GM21576 (cell line): ENCODE measurements around the gene RHOJ.
A peak's percentile ranks its signal among the peaks of the same experiment; 100 is the strongest.
"Not testable (repeated sequence)": the region's sequence is repeated elsewhere in the genome, so short reads cannot be mapped to it uniquely, and the experiment has no call there.

Experiments used
- ATAC-seq: cut with Tn5 transposase; IDR thresholded peaks from one replicate; pipeline ENCODE4 v1.9.1; 2021; ENCODE audit warnings: mild to moderate bottlenecking, moderate library complexity; ENCODE audit not compliant: unreplicated experiment

RHOJ gene

DNA sequence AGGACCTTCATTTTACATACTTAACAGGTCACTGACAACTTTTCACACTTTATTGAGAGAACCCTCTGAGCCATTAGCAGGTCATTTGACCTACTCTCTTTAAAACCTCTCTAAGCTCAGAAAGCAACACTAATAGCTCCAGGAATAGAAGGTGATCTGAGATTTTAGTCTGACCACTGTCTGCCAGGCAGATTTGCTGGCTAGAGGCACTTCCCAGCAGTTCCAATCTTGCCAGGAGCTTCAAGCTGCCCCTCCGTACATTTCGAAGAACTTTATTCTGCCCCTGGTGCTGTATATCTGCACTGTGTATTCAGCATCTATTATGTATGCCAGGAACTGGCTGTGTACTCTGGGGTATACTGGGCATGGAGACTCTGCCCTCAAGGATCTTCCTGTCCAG lies 58.2 kb downstream of the RHOJ start:
- ATAC-seq: no peak

DNA sequence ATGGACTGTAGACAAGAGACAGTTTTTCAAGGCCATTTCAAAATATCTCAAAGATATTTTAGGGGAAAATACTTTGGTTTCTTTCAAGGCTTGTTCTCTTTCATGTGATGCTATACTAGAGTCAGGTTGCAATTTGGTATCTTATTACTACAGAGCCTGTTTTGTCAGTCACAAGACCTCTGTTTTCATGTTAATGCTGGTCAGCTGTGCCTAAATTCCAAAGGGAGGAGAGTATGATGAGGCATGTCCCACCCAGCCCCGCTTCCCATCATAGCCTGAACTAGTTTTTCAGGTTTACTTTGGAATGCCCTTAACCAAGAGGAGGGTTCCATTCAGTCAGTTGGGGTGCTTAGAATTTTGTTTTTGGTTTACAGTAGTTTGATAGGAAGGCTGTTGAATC lies 61.9 kb downstream of the RHOJ start:
- ATAC-seq: no peak

DNA sequence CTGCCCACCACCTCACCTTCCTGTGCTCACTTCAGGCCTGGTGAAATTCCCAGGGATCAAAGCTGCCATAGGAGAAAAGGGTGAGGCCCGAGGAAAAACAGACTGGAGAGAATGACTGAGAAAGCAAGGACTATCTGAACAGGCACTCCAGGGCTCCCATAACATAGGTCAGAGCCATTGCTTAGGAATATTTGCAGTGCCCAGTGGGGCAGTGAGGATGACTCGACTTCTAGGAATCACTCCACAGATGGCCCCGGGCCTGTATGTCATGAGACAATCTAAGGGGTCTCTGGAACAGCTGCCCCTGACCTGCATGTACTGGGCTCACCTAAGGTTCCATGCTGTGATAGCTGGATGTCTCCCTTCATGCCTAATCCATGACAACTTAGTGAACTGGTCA lies 62.9 kb downstream of the RHOJ start:
- no peak for ATAC-seq

DNA sequence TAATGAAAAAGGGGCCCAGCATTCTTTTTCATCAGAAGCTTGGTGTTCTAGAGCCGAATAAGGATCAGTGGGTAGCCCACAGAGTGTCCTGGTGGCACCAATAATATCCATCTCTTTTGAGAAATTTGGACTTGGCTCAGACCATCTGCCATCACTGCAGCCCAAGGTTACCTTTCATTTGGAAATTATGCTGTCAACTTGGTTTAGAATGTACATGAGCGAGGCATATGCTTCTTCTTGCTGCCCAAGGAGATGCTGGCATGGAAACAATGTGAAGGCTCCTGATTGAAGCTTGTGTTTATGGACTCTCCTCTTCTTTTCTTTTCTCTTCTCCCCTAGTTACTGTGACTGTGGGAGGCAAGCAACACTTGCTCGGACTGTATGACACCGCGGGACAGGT lies 64.5 kb downstream of the RHOJ start:
- ATAC-seq: no peak

DNA sequence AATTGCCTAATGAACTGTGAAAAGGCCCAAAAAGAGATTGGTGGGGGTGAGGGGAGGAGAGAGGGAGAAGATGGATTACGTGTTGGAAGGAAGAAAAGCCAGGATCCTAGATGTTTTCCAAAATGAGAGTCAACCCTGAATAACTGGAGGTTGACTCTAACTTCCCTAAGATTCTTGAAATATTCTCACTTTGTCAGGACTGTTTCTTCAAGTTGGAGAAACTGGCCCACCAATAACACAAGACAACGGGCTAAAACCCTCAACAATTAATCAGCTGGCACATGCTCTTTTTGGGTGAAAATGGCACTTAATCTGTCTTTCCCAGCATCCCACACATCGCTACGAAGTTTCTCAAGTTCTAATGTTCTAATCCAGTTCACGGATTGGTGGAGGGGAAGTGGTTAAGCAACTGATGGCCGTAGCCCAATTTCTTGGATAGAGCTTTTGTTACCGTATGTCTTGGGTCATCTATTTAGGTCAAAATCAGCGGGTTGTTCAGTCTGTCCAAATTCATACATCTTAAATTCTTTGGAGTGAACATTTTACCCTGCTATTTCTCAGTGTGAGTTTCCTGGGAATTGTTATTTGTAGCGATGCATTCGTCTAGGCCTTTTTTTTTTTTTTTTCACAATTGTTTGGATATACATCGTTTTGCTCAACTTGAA lies 65.5 kb downstream of the RHOJ start:
- ATAC-seq: no peak

DNA sequence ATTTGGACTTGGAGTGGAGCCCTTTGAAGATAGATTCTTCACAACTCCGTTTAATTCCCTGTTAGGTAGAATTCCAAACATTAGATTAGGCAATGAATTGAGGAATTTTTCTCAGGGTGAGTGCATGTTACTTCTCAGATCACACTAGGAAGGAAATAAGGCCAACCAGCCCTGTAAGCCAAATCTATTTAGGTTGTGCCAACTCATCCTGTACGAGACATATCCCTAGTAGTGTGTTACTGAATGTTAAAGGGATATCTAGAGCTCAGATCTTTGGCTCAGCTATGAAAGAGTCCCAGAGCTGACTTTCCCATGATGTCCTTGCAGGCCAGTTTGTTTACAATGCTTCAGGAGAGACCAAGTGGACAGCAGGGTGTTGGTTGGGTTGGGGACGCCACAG lies 68.9 kb downstream of the RHOJ start:
- no peak for ATAC-seq

DNA sequence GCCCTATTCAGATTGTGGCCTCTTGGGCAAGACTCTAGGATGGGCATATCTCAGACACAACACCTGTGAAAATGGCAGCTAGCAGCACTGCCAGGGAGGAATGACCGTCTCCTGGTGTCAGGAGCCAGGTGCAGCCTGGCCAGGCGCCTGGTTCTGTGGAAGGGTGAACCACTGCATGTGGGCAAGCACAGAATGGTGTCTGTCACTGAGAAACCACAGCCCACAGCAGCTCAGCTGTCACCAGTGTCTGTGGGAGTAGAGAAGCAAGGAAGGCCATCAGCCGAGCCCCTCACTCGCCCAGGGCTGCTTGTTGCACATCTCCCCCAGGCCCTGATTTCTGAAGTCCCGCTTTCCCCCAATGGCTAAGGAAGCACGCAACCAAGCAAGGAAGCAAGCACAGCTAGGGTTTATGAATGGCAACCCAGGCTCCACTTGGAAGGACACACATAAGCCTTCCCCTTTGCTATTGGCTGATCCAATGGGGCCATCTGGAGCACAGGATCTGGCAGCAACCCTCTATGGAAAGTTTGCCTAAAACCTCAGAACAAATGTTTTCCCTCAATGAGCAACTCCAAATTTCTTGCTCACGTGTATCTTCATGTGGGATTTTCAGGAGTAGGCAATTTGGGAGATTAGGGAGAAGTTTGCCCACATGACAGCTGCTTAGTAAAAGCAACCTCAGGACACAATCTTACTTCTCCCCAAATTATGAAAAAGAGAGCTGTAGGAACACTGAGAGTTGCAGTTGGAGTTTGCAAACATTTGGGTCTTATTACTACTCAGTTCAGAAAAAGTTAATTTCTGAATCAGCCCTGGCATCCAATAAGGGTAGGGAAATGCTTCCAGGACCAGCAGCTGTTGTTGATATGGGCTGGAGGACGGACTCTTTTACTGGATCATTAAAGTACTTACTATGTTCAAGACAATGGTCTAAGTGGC lies 69.7 kb downstream of the RHOJ start:
- ATAC-seq: no peak

DNA sequence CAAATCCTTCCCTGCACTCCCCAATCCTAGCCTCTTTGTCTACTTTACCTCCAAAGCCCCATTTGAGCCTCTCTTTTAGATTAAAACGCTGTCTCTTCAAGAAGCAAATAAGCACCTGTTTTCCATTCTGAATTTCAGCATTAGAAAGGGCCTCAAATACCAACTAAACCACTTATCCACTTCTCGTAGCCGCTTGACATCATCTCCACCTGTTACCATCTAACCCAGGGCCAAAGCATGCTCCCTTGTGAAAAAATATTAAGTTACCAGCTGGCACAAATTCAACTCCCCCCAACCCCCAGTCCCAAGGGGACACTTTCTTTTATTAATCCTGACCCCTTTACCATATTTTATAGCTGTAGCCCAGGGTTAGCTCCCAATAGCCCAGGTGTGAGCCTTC lies 71.4 kb downstream of the RHOJ start:
- ATAC-seq: no peak

DNA sequence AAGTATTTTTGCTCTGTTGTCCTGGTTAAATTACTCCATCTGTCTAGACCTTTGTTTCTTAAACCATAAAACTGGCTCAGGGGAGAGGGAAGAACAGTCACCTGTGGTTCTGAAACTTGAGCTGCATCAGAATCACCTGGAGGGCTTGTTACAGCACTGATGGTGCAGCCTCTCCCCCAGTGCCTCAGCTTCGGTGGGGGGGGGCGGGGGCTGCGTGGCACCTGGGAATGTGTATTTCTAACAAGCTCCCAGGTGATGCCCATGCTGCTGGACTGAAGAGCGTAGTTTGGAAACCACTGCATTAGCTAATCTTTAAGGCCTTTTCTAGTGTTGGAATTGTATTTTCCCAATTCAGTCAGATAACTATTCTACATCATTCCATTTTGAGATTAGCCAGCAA lies 71.8 kb downstream of the RHOJ start:
- no peak for ATAC-seq

DNA sequence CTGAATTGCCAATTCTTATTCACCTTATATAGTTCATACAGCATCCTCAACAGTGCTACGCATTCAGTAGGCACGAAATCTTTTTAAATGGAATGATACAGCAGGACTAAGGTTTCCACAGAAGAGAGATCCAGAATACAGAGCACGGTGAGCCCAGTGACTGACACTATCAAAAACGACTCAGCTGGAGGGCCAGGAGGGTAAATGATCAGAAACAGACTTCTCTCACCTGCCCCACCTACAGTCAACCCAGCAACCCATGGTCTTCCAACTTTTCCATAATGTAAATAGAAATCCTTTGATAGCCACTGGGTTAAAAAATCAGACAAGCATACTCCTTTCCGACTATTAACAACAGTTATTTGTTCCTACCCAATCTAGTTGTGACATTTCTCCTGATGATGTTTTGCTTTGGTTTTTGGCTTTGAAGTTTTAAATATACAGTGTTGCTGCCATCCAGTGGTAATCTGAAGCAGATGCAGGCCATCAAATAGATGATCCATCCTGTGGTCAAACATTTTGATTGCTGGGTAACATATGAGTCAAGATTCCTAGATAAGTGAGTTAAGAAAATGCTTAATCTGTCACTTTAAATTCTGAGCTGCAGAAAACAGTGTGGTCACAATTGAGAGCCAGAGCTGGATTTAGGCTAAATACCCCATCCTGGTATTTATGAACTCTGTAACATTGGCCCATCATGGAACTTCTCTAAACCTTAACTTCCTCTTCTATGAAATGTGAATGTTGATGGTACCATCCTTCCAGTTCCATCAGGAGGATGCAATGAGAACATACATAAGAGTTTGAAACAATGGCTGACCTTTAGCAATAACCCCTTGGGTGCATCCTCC lies 72.5 kb downstream of the RHOJ start:
- no peak for ATAC-seq

DNA sequence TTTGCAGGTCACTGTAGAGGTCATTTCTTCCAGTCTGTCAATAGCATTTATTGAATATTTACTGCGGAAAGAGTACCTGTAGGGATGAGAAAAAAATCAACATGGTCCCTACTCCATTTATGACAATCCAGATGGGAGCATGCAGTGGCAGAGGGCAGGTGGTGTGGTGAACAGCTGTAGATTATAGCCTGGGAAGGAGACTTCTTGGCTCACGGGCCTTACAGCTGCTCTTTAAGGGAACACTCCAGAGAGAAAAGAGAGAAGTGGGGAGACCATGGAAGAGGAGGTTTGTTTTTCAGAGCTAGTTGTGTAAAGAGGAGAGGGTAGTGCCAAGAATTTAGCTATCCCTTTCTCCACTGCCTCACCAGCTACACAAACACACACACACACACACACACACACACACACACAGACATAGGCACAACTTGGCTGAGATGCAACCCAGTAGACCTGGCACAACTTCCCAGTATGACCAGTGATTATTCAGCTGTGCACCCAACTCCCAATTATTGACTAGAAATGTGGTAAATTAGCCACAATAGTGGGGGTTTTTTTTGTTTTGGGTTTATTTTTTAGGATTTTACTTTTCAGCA lies 73.4 kb downstream of the RHOJ start:
- ATAC-seq: no peak

DNA sequence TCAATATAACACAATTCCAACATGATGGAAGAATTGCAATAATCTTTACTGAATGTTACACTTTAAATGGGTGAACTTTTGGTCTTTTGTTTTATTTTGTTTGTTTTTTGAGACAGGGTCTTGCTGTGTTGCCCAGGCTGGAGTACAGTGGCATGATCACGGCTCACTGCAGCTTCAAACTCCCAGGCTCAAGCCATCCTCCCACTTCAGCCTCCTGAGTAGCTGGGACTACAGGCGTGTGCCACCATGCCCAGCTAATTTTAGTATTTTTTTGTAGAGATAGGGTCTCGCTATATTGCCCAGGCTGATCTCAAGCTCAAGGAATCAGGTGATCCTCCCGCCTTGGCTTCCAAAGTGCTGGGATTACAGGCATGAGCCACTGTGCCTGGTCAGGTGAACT lies 75.7 kb downstream of the RHOJ start:
- not testable (repeated sequence) for ATAC-seq

DNA sequence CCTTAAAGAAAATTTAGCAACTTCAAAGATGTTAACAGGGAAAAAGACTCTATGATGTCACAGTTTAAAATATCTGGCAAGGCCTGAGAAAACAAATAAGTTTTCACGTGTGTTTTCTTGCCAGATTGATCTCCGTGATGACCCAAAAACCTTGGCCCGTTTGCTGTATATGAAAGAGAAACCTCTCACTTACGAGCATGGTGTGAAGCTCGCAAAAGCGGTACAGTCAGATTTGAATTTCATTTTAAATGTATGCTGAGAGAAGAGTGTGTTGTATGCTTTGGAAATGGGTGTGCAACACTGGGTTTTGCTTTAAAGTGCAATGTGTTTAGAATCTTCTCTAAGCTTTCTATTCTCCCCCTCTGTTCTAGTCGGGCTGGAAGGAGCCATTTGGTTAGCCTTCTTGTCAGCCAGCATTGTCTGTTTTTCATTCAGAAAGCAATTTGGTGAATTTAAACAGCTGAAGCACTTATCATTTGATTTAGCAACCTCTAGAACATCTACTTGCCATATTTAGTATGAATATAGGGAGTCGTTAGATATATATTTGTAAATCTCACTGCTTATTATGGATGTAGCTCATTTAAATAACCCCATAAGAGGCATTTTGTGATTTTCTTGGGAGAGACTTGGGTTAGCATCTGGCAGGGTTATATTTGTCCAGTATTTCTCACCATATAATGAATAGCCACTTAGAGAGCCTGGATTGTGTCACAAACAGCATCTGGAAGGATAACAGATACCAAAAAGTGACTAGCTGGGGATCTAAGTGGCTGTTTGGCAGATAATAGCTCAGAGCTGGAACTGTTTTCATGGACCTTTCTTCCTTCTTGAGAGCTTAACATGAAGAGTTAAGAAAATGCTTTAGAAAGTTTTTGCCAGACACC lies 79.0 kb downstream of the RHOJ start:
- ATAC-seq: peak; percentile 48

DNA sequence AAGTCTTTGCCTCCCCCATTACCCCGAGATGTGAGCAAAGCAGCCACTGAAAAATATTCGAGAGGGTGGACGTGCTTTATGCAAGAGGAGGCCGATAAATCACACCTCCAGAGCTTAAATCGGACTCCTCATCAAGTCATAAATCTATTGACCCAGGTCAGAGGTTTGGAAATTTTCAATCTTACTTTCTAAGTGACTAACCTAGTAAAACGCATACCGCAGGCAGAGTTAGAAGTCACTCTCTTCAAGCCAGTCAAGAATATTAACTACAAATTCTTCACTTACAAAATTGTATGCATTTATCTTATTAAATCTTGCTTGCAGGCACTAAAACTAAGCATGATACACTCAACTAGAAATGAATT lies 79.6 kb downstream of the RHOJ start:
- ATAC-seq: no peak

DNA sequence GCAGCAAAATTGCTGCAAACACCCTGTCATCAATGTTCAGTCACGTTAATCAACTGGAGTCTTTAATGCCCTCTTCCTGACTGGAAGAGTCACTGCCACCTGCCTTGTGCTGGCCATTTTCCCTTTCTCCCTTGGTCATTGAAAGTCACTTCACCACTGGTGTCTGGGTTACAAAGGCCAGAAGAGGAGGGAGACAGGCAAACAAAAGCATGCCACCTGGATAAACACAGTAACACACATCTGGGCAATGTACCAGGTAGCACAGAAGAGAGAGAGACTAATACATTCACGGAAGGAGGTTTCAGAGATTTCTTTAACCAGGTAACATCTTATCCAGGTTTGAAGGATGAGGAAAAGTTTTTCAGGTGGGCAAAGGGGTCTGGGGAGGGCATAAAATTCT lies 81.8 kb downstream of the RHOJ start:
- no peak for ATAC-seq

DNA sequence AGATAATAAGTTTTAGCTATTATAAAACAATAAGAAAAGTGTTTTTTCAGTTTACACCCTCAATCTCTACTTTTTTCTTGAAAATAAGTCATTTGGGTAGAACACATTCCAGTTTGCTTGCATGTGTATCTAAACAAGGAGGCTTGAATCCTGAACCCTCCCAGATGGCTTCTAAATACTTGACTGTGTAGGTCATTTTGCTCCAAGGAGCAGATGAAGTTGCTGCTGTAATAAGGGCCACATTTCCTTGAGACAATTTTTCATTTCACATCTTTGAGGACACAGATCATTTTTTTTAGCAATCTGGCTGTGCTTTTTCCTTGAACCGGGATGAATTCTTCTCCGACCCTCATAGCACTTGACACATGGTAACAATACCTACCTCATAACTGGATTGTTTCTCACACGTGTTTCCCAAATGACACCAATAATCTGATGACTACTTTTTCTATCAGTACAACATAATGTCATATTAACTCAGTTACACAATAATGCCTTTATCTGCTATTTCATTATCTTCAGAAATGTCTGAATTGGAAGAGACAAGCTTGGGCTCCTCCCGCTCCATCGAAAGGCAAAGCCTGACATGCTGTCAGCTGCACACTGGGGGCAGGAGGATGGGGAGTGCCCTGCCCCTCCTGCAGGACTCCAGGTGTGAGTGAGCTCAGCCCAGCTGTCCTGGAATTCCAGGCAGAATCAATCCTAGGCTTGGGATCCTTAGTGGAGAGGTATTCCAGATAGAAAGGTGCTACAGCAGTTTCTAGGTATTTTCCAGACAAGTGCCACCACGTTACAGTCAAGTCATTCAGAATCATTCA lies 83.6 kb downstream of the RHOJ start:
- ATAC-seq: no peak

DNA sequence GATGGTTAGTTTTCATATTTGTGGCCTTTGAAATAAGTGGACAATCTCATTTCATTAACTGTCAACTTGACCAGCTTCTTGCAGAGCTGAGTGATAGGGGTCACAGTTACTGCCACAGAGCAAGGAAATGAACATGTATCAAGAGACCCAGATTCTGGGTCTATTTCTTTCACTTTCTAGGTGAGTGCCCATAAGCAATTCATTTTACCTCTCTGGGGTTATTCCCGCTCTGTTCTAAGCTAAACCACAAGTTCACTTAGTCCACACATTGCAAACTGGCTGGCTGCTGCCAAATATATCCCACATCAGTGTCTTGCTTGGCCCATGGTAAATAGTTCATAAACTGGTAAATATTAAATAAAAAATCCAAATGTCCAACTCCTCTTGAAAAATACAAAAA lies 84.6 kb downstream of the RHOJ start:
- no peak for ATAC-seq

DNA sequence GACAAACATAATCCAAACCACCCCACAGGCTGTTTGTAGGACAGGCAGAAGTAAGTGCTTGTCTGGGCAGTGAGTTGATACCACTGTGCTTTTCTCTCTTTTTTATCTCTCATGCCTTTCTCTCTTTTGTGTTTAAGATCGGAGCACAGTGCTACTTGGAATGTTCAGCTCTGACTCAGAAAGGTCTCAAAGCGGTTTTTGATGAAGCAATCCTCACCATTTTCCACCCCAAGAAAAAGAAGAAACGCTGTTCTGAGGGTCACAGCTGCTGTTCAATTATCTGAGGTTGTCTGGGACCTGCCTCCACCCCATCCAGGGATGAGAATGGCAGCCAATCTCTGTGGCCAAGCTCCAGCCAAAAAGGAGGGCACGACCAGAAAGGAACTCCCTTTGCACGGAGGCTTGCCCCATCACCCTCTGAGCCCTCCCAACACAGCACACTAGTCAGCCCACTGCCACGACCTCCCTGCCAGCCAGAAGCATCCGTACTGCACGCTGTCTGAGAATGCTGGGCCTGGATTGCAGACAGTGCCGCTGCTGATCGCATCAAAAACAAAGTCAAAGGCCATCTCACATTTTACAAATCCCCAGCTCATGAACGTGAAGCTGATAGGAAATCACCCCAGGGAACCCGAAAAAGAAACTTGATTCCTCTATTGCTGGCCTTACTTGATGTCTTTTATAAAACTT lies 86.6 kb downstream of the RHOJ start:
- no peak for ATAC-seq

DNA sequence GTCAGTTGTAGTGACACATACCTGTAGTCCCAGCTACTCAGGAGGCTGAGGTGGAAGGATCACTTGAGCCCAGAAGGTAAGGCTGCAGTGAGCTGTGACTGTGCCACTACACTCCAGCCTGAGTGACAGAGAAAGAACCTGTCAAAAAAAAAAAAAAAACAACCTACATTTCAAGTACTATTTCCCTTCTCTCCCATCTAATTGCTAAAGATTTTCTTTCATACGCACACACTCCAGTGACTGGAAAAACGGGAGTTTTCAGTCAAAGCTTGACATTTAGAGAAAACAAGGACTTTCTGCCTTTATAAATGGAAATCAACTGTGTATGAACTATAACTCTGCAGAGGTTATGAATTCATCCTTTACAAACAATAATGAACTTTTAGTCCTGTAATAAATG lies 88.6 kb downstream of the RHOJ start:
- ATAC-seq: no peak
